SK-N-SH treated with all-trans-retinoic acid at 6 μM for 48 hours (cell line): ENCODE data around the gene VMO1.
A peak's percentile ranks its signal among the peaks of the same experiment; 100 is the strongest.

Experiments
- ATAC-seq: fragments of 200-7000 bp; cut with Tn5 transposase; 3 replicates; pipeline ENCODE4 v1.9.1; 2020; ENCODE audit warnings: mild to moderate bottlenecking, moderate library complexity
- ARNTL ChIP-seq: fragments of 450-650 bp; formaldehyde crosslinking; IDR thresholded peaks from 2 replicates; pipeline ENCODE4 v1.5.0; 2020; ENCODE audit warnings: low read depth, mild to moderate bottlenecking, moderate library complexity, borderline replicate concordance
- BACH2 ChIP-seq: fragments of 250-450 bp; sonication (Bioruptor Pico); IDR thresholded peaks from 2 replicates; pipeline ENCODE4 v1.9.0; 2021; ENCODE audit warnings: mild to moderate bottlenecking, borderline replicate concordance
- CREB5 ChIP-seq: fragments of 250-450 bp; sonication (Bioruptor Pico); IDR thresholded peaks from 2 replicates; pipeline ENCODE4 v1.5.1; 2020; ENCODE audit warnings: low read depth, mild to moderate bottlenecking, moderate library complexity
- CSRNP3 ChIP-seq: fragments of 250-450 bp; sonication (Bioruptor Pico); IDR thresholded peaks from 2 replicates; pipeline ENCODE4 v1.5.1; 2021; ENCODE audit warnings: mild to moderate bottlenecking, moderate library complexity
- ESRRG ChIP-seq: fragments of 250-450 bp; sonication (Bioruptor Pico); IDR thresholded peaks from 2 replicates; pipeline ENCODE4 v1.6.1; 2021; ENCODE audit warnings: mild to moderate bottlenecking
- GLIS3 ChIP-seq: fragments of 250-450 bp; sonication (Bioruptor Pico); IDR thresholded peaks from 2 replicates; pipeline ENCODE4 v1.5.0; 2020; ENCODE audit warnings: mild to moderate bottlenecking, moderate library complexity
- ISL1 ChIP-seq: fragments of 250-450 bp; sonication (Bioruptor Pico); IDR thresholded peaks from 2 replicates; pipeline ENCODE4 v2.1.2; 2022; ENCODE audit warnings: mild to moderate bottlenecking, moderate library complexity
- OSR1 ChIP-seq: fragments of 250-450 bp; sonication (Bioruptor Pico); IDR thresholded peaks from 2 replicates; pipeline ENCODE4 v1.8.0; 2022; ENCODE audit warnings: moderate library complexity, mild to moderate bottlenecking, inconsistent platforms
- RARB ChIP-seq: fragments of 250-450 bp; sonication (Bioruptor Pico); IDR thresholded peaks from 2 replicates; pipeline ENCODE4 v1.8.0; 2021; ENCODE audit warnings: mild to moderate bottlenecking, moderate library complexity
- SNAI2 ChIP-seq: fragments of 250-450 bp; sonication (Bioruptor Pico); IDR thresholded peaks from 2 replicates; pipeline ENCODE4 v1.5.0; 2020; ENCODE audit warnings: mild to moderate bottlenecking, moderate library complexity
- TCF4 ChIP-seq: fragments of 250-450 bp; sonication (Bioruptor Pico); IDR thresholded peaks from 2 replicates; pipeline ENCODE4 v1.8.0; 2021; ENCODE audit warnings: mild to moderate bottlenecking, moderate library complexity, borderline replicate concordance
- TOX ChIP-seq: fragments of 250-450 bp; sonication (Bioruptor Pico); IDR thresholded peaks from 2 replicates; pipeline ENCODE4 v1.8.0; 2021; ENCODE audit warnings: mild to moderate bottlenecking, moderate library complexity, borderline replicate concordance
- ZC3H10 ChIP-seq: fragments of 250-450 bp; sonication (Bioruptor Pico); IDR thresholded peaks from 2 replicates; pipeline ENCODE4 v1.5.1; 2021; ENCODE audit warnings: mild to moderate bottlenecking, moderate library complexity
- ZFP3 ChIP-seq: fragments of 250-450 bp; sonication (Bioruptor Pico); IDR thresholded peaks from 2 replicates; pipeline ENCODE4 v1.5.0; 2020; ENCODE audit warnings: mild to moderate bottlenecking, moderate library complexity
- ZFP30 ChIP-seq: fragments of 450-650 bp; formaldehyde crosslinking; IDR thresholded peaks from 2 replicates; pipeline ENCODE4 v1.5.0; 2022; ENCODE audit warnings: mild to moderate bottlenecking, moderate library complexity
- ZNF565 ChIP-seq: fragments of 450-650 bp; formaldehyde crosslinking; conservative IDR thresholded peaks from 2 replicates; pipeline ENCODE4 v1.5.0; 2020; ENCODE audit warnings: low read depth, mild to moderate bottlenecking, moderate library complexity
- ZNF70 ChIP-seq: fragments of 450-650 bp; formaldehyde crosslinking; IDR thresholded peaks from 2 replicates; pipeline ENCODE4 v1.5.0; 2020; ENCODE audit warnings: mild to moderate bottlenecking, moderate library complexity
- ZNF8 ChIP-seq: fragments of 450-650 bp; formaldehyde crosslinking; IDR thresholded peaks from 2 replicates; pipeline ENCODE4 v1.5.0; 2020; ENCODE audit warnings: mild to moderate bottlenecking, moderate library complexity
- TF ChIP-seq, protein P1 (sequence below): fragments of 250-450 bp; sonication (Bioruptor Pico); IDR thresholded peaks from 2 replicates; pipeline ENCODE4 v1.5.0; 2020; ENCODE audit warnings: mild to moderate bottlenecking, moderate library complexity
- TF ChIP-seq, protein P2 (sequence below): fragments of 250-450 bp; sonication (Bioruptor Pico); IDR thresholded peaks from 2 replicates; pipeline ENCODE4 v1.8.0; 2020; ENCODE audit warnings: mild to moderate bottlenecking, moderate library complexity, borderline replicate concordance
- TF ChIP-seq, protein P3 (sequence below): fragments of 250-450 bp; sonication (Bioruptor Pico); IDR thresholded peaks from 2 replicates; pipeline ENCODE4 v1.8.0; 2021; ENCODE audit warnings: low read depth, mild to moderate bottlenecking, moderate library complexity, borderline replicate concordance

VMO1 gene

GRCh38 chr17:4810696-4811290 is 24.6 kb upstream of the VMO1 start:
- no peak for ATAC-seq
- TF ChIP-seq SNAI2 (CRISPR knock-in tag): no peak
- no peak for TF ChIP-seq TCF4 (CRISPR knock-in tag)
- TF ChIP-seq, protein P1, sequence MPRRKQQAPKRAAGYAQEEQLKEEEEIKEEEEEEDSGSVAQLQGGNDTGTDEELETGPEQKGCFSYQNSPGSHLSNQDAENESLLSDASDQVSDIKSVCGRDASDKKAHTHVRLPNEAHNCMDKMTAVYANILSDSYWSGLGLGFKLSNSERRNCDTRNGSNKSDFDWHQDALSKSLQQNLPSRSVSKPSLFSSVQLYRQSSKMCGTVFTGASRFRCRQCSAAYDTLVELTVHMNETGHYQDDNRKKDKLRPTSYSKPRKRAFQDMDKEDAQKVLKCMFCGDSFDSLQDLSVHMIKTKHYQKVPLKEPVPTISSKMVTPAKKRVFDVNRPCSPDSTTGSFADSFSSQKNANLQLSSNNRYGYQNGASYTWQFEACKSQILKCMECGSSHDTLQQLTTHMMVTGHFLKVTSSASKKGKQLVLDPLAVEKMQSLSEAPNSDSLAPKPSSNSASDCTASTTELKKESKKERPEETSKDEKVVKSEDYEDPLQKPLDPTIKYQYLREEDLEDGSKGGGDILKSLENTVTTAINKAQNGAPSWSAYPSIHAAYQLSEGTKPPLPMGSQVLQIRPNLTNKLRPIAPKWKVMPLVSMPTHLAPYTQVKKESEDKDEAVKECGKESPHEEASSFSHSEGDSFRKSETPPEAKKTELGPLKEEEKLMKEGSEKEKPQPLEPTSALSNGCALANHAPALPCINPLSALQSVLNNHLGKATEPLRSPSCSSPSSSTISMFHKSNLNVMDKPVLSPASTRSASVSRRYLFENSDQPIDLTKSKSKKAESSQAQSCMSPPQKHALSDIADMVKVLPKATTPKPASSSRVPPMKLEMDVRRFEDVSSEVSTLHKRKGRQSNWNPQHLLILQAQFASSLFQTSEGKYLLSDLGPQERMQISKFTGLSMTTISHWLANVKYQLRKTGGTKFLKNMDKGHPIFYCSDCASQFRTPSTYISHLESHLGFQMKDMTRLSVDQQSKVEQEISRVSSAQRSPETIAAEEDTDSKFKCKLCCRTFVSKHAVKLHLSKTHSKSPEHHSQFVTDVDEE (CRISPR knock-in tag): no peak
- no peak for TF ChIP-seq CSRNP3 (CRISPR knock-in tag)
- TF ChIP-seq BACH2: no peak

- TF ChIP-seq RARB (CRISPR knock-in tag): no peak
- TF ChIP-seq ZFP3 (CRISPR knock-in tag): no peak
- no peak for TF ChIP-seq SNAI2 (CRISPR knock-in tag)
- no peak for TF ChIP-seq TCF4 (CRISPR knock-in tag)
- TF ChIP-seq ZNF8 (CRISPR knock-in tag): no peak
- TF ChIP-seq ZNF70 (CRISPR knock-in tag): no peak
- no peak for TF ChIP-seq ISL1 (CRISPR knock-in tag)
- TF ChIP-seq ESRRG: no peak
- TF ChIP-seq, all 23 proteins: peak for 0
- no peak for ATAC-seq
Observed at GRCh38 chr17:4808378-4808767, 22.2 kb upstream of the VMO1 start.

DNA sequence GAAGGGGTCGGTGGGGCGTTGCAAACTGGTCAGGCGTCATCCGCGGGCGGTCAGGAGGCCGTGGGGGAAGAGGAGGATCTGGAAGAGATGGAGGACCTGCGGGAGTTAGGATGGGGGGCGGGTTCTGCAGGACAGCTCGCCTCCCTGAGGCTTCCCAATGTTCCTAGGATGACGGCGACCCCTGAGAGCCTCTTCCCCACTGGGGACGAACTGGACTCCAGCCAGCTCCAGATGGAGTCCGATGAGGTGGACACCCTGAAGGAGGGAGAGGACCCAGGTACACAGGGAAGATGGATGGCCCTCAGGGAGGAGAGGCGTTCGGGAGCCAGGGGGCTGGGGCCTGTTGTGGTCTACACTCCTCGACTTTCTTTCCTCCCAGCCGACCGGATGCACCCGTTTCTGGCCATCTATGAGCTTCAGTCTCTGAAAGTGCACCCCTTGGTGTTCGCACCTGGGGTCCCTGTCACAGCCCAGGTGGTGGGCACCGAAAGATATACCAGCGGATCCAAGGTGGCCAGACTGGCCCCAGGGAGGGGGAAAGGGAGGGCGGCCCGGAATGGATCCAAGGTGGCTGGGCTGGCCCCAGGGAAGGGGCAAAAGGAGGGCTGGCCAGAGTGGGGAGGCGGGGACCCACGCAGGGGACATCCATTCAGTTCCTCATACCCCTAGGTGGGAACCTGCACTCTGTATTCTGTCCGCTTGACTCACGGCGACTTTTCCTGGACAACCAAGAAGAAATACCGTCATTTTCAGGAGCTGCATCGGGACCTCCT is 21.6 kb upstream of the VMO1 start:
- ATAC-seq: peak; percentile 51

More for the DNA sequence above, 21.6 kb upstream of the VMO1 start:
- TF ChIP-seq ZFP3 (CRISPR knock-in tag): no peak
- TF ChIP-seq ZNF70 (CRISPR knock-in tag): no peak
- TF ChIP-seq, protein P2, sequence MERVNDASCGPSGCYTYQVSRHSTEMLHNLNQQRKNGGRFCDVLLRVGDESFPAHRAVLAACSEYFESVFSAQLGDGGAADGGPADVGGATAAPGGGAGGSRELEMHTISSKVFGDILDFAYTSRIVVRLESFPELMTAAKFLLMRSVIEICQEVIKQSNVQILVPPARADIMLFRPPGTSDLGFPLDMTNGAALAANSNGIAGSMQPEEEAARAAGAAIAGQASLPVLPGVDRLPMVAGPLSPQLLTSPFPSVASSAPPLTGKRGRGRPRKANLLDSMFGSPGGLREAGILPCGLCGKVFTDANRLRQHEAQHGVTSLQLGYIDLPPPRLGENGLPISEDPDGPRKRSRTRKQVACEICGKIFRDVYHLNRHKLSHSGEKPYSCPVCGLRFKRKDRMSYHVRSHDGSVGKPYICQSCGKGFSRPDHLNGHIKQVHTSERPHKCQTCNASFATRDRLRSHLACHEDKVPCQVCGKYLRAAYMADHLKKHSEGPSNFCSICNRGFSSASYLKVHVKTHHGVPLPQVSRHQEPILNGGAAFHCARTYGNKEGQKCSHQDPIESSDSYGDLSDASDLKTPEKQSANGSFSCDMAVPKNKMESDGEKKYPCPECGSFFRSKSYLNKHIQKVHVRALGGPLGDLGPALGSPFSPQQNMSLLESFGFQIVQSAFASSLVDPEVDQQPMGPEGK (CRISPR knock-in tag): no peak
- no peak for TF ChIP-seq ZNF565 (CRISPR knock-in tag)
- no peak for TF ChIP-seq ZFP30 (CRISPR knock-in tag)
- TF ChIP-seq ISL1 (CRISPR knock-in tag): no peak
- TF ChIP-seq CSRNP3 (CRISPR knock-in tag): no peak
- TF ChIP-seq ZC3H10 (CRISPR knock-in tag): no peak
- no peak for TF ChIP-seq TCF4 (CRISPR knock-in tag)
- no peak for TF ChIP-seq SNAI2 (CRISPR knock-in tag)
- no peak for TF ChIP-seq ARNTL (CRISPR knock-in tag)
- TF ChIP-seq, protein P3, sequence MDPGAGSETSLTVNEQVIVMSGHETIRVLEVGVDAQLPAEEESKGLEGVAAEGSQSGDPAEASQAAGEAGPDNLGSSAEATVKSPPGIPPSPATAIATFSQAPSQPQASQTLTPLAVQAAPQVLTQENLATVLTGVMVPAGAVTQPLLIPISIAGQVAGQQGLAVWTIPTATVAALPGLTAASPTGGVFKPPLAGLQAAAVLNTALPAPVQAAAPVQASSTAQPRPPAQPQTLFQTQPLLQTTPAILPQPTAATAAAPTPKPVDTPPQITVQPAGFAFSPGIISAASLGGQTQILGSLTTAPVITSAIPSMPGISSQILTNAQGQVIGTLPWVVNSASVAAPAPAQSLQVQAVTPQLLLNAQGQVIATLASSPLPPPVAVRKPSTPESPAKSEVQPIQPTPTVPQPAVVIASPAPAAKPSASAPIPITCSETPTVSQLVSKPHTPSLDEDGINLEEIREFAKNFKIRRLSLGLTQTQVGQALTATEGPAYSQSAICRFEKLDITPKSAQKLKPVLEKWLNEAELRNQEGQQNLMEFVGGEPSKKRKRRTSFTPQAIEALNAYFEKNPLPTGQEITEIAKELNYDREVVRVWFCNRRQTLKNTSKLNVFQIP: no peak
- TF ChIP-seq TOX (CRISPR knock-in tag): no peak
- TF ChIP-seq GLIS3 (CRISPR knock-in tag): no peak
- no peak for TF ChIP-seq CREB5 (CRISPR knock-in tag)
- TF ChIP-seq OSR1: no peak
- TF ChIP-seq RARB (CRISPR knock-in tag): no peak
